H1 (cell line): ENCODE data around the gene TMEM244. TPM values are rescaled to one million over a fixed set of nuclear protein-coding genes. Genes with fewer than 3 reads are reported as not detected.

Experiments
- CTCF ChIA-PET: fragments of 300-600 bp; sonication (Branson Sonifier 250); formaldehyde crosslinking; loops from one replicate; lab custom pipeline; 2021; ENCODE audit not compliant: partially characterized antibody; lab: Charles Lee
- POLR2A ChIA-PET: fragments of 300-600 bp; sonication (Branson Sonifier 250); formaldehyde crosslinking; loops from one replicate; lab custom pipeline; 2021; ENCODE audit warnings: inconsistent platforms; ENCODE audit not compliant: partially characterized antibody; lab: Charles Lee
- DNase-seq, 2 experiments: peaks; one replicate each; pipeline versions ENCODE4 v3.0.0 to v3.0.0-alpha.2; 2010 to 2022; ENCODE audit warnings: low spot score in 2 of 2, low read depth in 1 of 2, mixed read lengths in 1 of 2
- FAIRE-seq: peaks from 2 replicates; lab custom pipeline; 2011; peaks lifted over from hg19 to GRCh38; lab: Jason Lieb, UNC
- H2AFZ ChIP-seq: 2 replicates; pipeline ENCODE4 v1.8.1; 2012; ENCODE audit warnings: low read length, inconsistent platforms
- H2AK5ac ChIP-seq: 2 replicates; pipeline ENCODE4 v1.6.1; 2013; ENCODE audit warnings: low read depth, low read length
- H2BK120ac ChIP-seq: replicated peaks from 2 replicates; pipeline ENCODE3; 2013; ENCODE audit warnings: low read depth, low read length, inconsistent platforms
- H2BK12ac ChIP-seq: 2 replicates; pipeline ENCODE4 v1.6.1; 2013; ENCODE audit warnings: low read depth, low read length
- H2BK15ac ChIP-seq: 2 replicates; pipeline ENCODE4 v1.6.1; 2013; ENCODE audit warnings: low read length
- H2BK20ac ChIP-seq: 2 replicates; pipeline ENCODE4 v1.6.1; 2013; ENCODE audit warnings: low read length
- H2BK5ac ChIP-seq: 2 replicates; pipeline ENCODE4 v1.6.1; 2013; ENCODE audit warnings: low read depth, low read length
- H3K14ac ChIP-seq: 2 replicates; pipeline ENCODE4 v1.6.1; 2013; ENCODE audit warnings: inconsistent platforms; ENCODE audit not compliant: insufficient read length
- H3K18ac ChIP-seq: 2 replicates; pipeline ENCODE4 v1.6.1; 2013; ENCODE audit warnings: low read length; ENCODE audit errors: extremely low read depth
- H3K23ac ChIP-seq: 2 replicates; pipeline ENCODE4 v1.6.1; 2013; ENCODE audit warnings: inconsistent platforms; ENCODE audit not compliant: insufficient read length
- H3K23me2 ChIP-seq: 2 replicates; pipeline ENCODE4 v1.6.1; 2013; ENCODE audit warnings: low read depth, low read length
- H3K27ac ChIP-seq: 2 replicates; pipeline ENCODE4 v1.6.1; 2011; ENCODE audit warnings: low read depth, low read length, inconsistent platforms
- H3K27me3 ChIP-seq, 4 experiments: replicated peaks in 1 of 4; 1 replicate in 1 of 4; 2 replicates in 3 of 4; pipeline versions ENCODE4 v1.6.1 to v1.8.1; 2011 to 2013; ENCODE audit warnings: low read length in 3 of 4, mild to moderate bottlenecking in 3 of 4, inconsistent platforms in 2 of 4, mixed read lengths in 2 of 4, moderate library complexity in 1 of 4; ENCODE audit not compliant: control insufficient read depth in 3 of 4, insufficient read depth in 3 of 4; ENCODE audit errors: extremely low read depth in 1 of 4
- H3K36me3 ChIP-seq, 4 experiments: 2 replicates each; pipeline versions ENCODE4 v1.6.1 to v1.8.1; 2011 to 2013; ENCODE audit warnings: mild to moderate bottlenecking in 4 of 4, low read length in 3 of 4, moderate library complexity in 2 of 4, control low read depth in 1 of 4, inconsistent platforms in 1 of 4; ENCODE audit not compliant: insufficient read depth in 4 of 4, control insufficient read depth in 2 of 4
- H3K4ac ChIP-seq: replicated peaks from 2 replicates; pipeline ENCODE3; 2013; ENCODE audit warnings: low read length, low read depth, mixed read lengths, inconsistent platforms; ENCODE audit not compliant: insufficient read length
- H3K4me1 ChIP-seq, 4 experiments: replicated peaks in 1 of 4; 1 replicate in 1 of 4; 2 replicates in 3 of 4; pipeline versions ENCODE4 v1.6.1 to v1.8.1; 2011 to 2013; ENCODE audit warnings: low read length in 3 of 4, inconsistent platforms in 2 of 4, mixed read lengths in 1 of 4; ENCODE audit not compliant: insufficient read depth in 4 of 4, control insufficient read depth in 3 of 4
- H3K4me2 ChIP-seq, 2 experiments: 2 replicates each; pipeline versions ENCODE4 v1.6.1 to v1.8.1; 2011 to 2013; ENCODE audit warnings: low read depth in 2 of 2, low read length in 2 of 2, control low read depth in 1 of 2, inconsistent platforms in 1 of 2, mild to moderate bottlenecking in 1 of 2; ENCODE audit not compliant: insufficient read depth in 1 of 2
- H3K4me3 ChIP-seq, 4 experiments: fragments of 200-600, 300-600 bp in 1 of 4; sonication (generic), shearing (Covaris generic), sonication (Bioruptor Twin) in 1 of 4; 2 replicates each; pipeline versions ENCODE4 v1.5.1 to v1.8.1; 2011 to 2016; ENCODE audit warnings: low read length in 4 of 4, low read depth in 3 of 4, control low read depth in 2 of 4, inconsistent platforms in 2 of 4, mild to moderate bottlenecking in 2 of 4, mixed read lengths in 1 of 4, moderate library complexity in 1 of 4; ENCODE audit not compliant: insufficient read depth in 2 of 4; ENCODE audit errors: extremely low read depth in 1 of 4
- H3K56ac ChIP-seq: replicated peaks from 2 replicates; pipeline ENCODE3; 2013; ENCODE audit warnings: low read depth, mild to moderate bottlenecking, mixed read lengths, low read length, inconsistent platforms; ENCODE audit not compliant: insufficient read length
- H3K79me1 ChIP-seq: 2 replicates; pipeline ENCODE4 v1.6.1; 2013; ENCODE audit warnings: low read depth, low read length, control low read depth
- H3K79me2 ChIP-seq, 2 experiments: 2 replicates each; pipeline versions ENCODE4 v1.6.1 to v1.8.1; 2012 to 2013; ENCODE audit warnings: low read length in 2 of 2, mild to moderate bottlenecking in 2 of 2, inconsistent platforms in 1 of 2; ENCODE audit not compliant: insufficient read depth in 2 of 2, control insufficient read depth in 1 of 2
- H3K9ac ChIP-seq, 4 experiments: replicated peaks in 1 of 4; 1 replicate in 1 of 4; 2 replicates in 3 of 4; pipeline versions ENCODE4 v1.6.1 to v1.8.1; 2011 to 2013; ENCODE audit warnings: low read depth in 3 of 4, low read length in 3 of 4, control low read depth in 2 of 4, mild to moderate bottlenecking in 2 of 4, moderate library complexity in 2 of 4, inconsistent platforms in 1 of 4; ENCODE audit errors: extremely low read depth in 1 of 4
- H3K9me3 ChIP-seq, 2 experiments: 2 replicates each; pipeline versions ENCODE4 v1.6.1 to v1.8.1; 2012 to 2013; ENCODE audit warnings: mild to moderate bottlenecking in 2 of 2, moderate library complexity in 2 of 2, control low read depth in 1 of 2, inconsistent platforms in 1 of 2, low read depth in 1 of 2, low read length in 1 of 2, mixed read lengths in 1 of 2; ENCODE audit not compliant: insufficient read depth in 2 of 2
- H4K20me1 ChIP-seq, 2 experiments: replicated peaks in 1 of 2; 2 replicates each; pipeline versions ENCODE3 to v1.8.1; 2011 to 2013; ENCODE audit warnings: inconsistent platforms in 2 of 2, low read length in 2 of 2, mild to moderate bottlenecking in 1 of 2; ENCODE audit not compliant: insufficient read depth in 2 of 2, control insufficient read depth in 1 of 2
- H4K5ac ChIP-seq: 2 replicates; pipeline ENCODE4 v1.6.1; 2013; ENCODE audit warnings: low read length, low read depth, mixed read lengths, inconsistent platforms; ENCODE audit not compliant: insufficient read length
- H4K8ac ChIP-seq: 2 replicates; pipeline ENCODE4 v1.8.0; 2013; ENCODE audit warnings: mild to moderate bottlenecking, moderate library complexity, low read length, inconsistent platforms; ENCODE audit not compliant: insufficient read depth; ENCODE audit errors: extremely low read depth
- H4K91ac ChIP-seq: replicated peaks from 2 replicates; pipeline ENCODE3; 2013; ENCODE audit warnings: low read length, mixed read lengths, inconsistent platforms; ENCODE audit not compliant: insufficient read length
- BCL11A ChIP-seq, 2 experiments: IDR thresholded peaks; one replicate each; pipeline ENCODE4 v1.6.1; 2011; ENCODE audit warnings: low read depth in 2 of 2, low read length in 2 of 2, mild to moderate bottlenecking in 2 of 2
- CBX5 ChIP-seq: fragments of 300-800, 300-1000 bp; sonication (generic); IDR thresholded peaks from 2 replicates; pipeline ENCODE4 v1.7.1; 2016; ENCODE audit warnings: antibody characterized with exemption, low read length, low read depth
- CBX8 ChIP-seq: fragments of 300-800, 300-1000 bp; sonication (generic); IDR thresholded peaks from 2 replicates; pipeline ENCODE4 v1.7.1; 2016; ENCODE audit warnings: low read depth, low read length, borderline replicate concordance
- CHD1 ChIP-seq: IDR thresholded peaks from 2 replicates; pipeline ENCODE4 v1.6.1; 2012; ENCODE audit warnings: low read depth, low read length, improper control_type of control experiment
- HDAC2 ChIP-seq, 2 experiments: fragments of 300-600 bp in 1 of 2; sonication (generic) in 1 of 2; IDR thresholded peaks; 2 replicates each; pipeline ENCODE4 v1.6.1; 2011 to 2012; ENCODE audit warnings: low read depth in 2 of 2, low read length in 2 of 2, mild to moderate bottlenecking in 2 of 2, moderate library complexity in 2 of 2, borderline replicate concordance in 1 of 2, inconsistent platforms in 1 of 2
- KDM4A ChIP-seq: IDR thresholded peaks from one replicate; pipeline ENCODE4 v1.7.1; 2012; ENCODE audit warnings: low read depth, mild to moderate bottlenecking, moderate library complexity, low read length, inconsistent platforms; ENCODE audit not compliant: severe bottlenecking
- POLR2A ChIP-seq, 2 experiments: IDR thresholded peaks; 1 replicate in 1 of 2; 2 replicates in 1 of 2; pipeline ENCODE4 v1.6.1; 2011; ENCODE audit warnings: low read depth in 2 of 2, low read length in 2 of 2, mild to moderate bottlenecking in 2 of 2; ENCODE audit errors: control extremely low read depth in 1 of 2
- RNF2 ChIP-seq: fragments of 200-900, 300-1000 bp; sonication (generic); IDR thresholded peaks from 2 replicates; pipeline ENCODE4 v1.7.1; 2016; ENCODE audit warnings: borderline replicate concordance, low read depth, mild to moderate bottlenecking, antibody characterized with exemption, low read length; ENCODE audit not compliant: poor library complexity, severe bottlenecking; ENCODE audit errors: missing control alignments
- SIX5 ChIP-seq: IDR thresholded peaks from 2 replicates; pipeline ENCODE4 v1.6.1; 2011; ENCODE audit warnings: mild to moderate bottlenecking, low read depth, low read length
- SP1 ChIP-seq: IDR thresholded peaks from 2 replicates; pipeline ENCODE4 v1.6.1; 2011; ENCODE audit warnings: low read depth, low read length
- TAF7 ChIP-seq: optimal IDR thresholded peaks from 2 replicates; pipeline ENCODE3; 2011; ENCODE audit warnings: low read depth, mild to moderate bottlenecking, inconsistent platforms, low read length, moderate library complexity, borderline replicate concordance
- TEAD4 ChIP-seq: IDR thresholded peaks from 2 replicates; pipeline ENCODE4 v1.6.1; 2012; ENCODE audit warnings: low read depth, low read length, inconsistent platforms, mixed read lengths
- WGBS, 2 experiments: shearing (Covaris generic) in 1 of 2; methylation state at CpG; one replicate each; pipeline versions ENCODE4 v1.1.6 to v1.1.7; 2013 to 2015; ENCODE audit warnings: low lambda C conversion rate in 2 of 2, mixed read lengths in 2 of 2, inconsistent platforms in 1 of 2, low coverage in 1 of 2, missing lambda C conversion rate in 1 of 2; ENCODE audit not compliant: insufficient replicate concordance in 2 of 2, insufficient coverage in 1 of 2, insufficient read length in 1 of 2; ENCODE audit errors: extremely low coverage in 1 of 2, missing lambda C conversion rate in 1 of 2; 5-methylcytosine and 5-hydroxymethylcytosine counted together
- polyA plus RNA-seq, 7 experiments: library from polyadenylated mRNA; depleted of rRNA in 3 of 7; stranded (reverse) in 5 of 7; unstranded in 2 of 7; fragments of >200 nt in 5 of 7; fragments of 200-250 nt in 2 of 7; gene quantifications; 1 replicate in 5 of 7; 2 replicates in 1 of 7; 4 replicates in 1 of 7; pipeline versions ENCODE4 v1.2.1 to v1.2.3, GENCODE V29; 2011 to 2013; ENCODE audit warnings: missing spikeins in 2 of 7, mixed read lengths in 2 of 7
- total RNA-seq: library from RNA; stranded (reverse); fragmentation: NEBNext Ultra II Directional; extraction: Animal tissue kit (Norgen Biotek cat#: 25700); gene quantifications from 2 replicates; pipeline ENCODE4 v1.2.1, GENCODE V29; 2021

Gene TMEM244
- total and polyA plus RNA-seq, 2 of the 8 experiments (the other 6 are each of a cell fraction or from before 2014, with no cell fraction given): not detected

- ChIA-PET POLR2A (no interaction called here), CTCF (interaction anchor here (1.7 to 2.3 kb wide), 2 partner anchors 10 to 128 kb away, joined by 6 read pairs; no protein-coding TSS in a partner anchor)
- WGBS, 2 experiments: 73% methylated on average over 1 of the region's 1 CpG; no CpG with 5 or more reads in 1 of the 2 experiments
- no peaks in the 10 kb centered on the region for H4K20me1 ChIP-seq
- no peak overlapping the region for H3K23ac ChIP-seq
- no peak for DNase-seq
- no peak overlapping the region for H2BK15ac ChIP-seq
- no peak overlapping the region for H2BK120ac ChIP-seq
- no peaks in the 10 kb centered on the region for H3K9me3 ChIP-seq
- no peak overlapping the region for H3K27ac ChIP-seq
- no peak overlapping the region for H3K4me3 ChIP-seq
- no peak for TF ChIP-seq SIX5
- TF ChIP-seq KDM4A: no peak
- no peak for TF ChIP-seq SP1
- TF ChIP-seq RNF2: no peak
- no peak for TF ChIP-seq BCL11A (IDR thresholded peaks at IDR 0.05; ENCODE audit: low read depth in 2 of 2, low read length in 2 of 2)
- no peak for TF ChIP-seq CHD1
- no peak for TF ChIP-seq TAF7
- TF ChIP-seq HDAC2 (IDR thresholded peaks at IDR 0.05; ENCODE audit: borderline replicate concordance in 1 of 2, low read depth in 2 of 2, low read length in 2 of 2): no peak
- no peak for TF ChIP-seq CBX5
- no peak for TF ChIP-seq TEAD4
- TF ChIP-seq CBX8: no peak
- TF ChIP-seq POLR2A (IDR thresholded peaks at IDR 0.05; ENCODE audit: control extremely low read depth in 1 of 2, low read depth in 2 of 2, low read length in 2 of 2): no peak
- TF ChIP-seq, all 59 proteins: peak for 0
- Histone ChIP-seq H4K5ac (no peak overlapping the region), H2AFZ (no peak overlapping the region), H3K23me2 (no peaks in the 10 kb centered on the region), H2AK5ac (no peak overlapping the region), H2BK20ac (no peak overlapping the region), H3K4ac (no peak overlapping the region), H3K79me1 (no peaks in the 10 kb centered on the region), H3K14ac (no peak overlapping the region), H4K91ac (no peak overlapping the region), H2BK5ac (no peak overlapping the region), H3K36me3 (no peaks in the 10 kb centered on the region), H3K56ac (no peak overlapping the region), H3K18ac (no peak overlapping the region), H3K27me3 (no peaks in the 10 kb centered on the region), H4K8ac (no peak overlapping the region), H3K4me1 (no peaks in the 10 kb centered on the region), H3K79me2 (no peaks in the 10 kb centered on the region), H3K9ac (no peak overlapping the region), H3K4me2 (no peak overlapping the region), H2BK12ac (no peak overlapping the region)
- FAIRE-seq: no peak
Observed at GRCh38 chr6:129902681-129903080, 41.6 kb upstream of the TMEM244 start.
